Upper lobe of left lung (tissue), 6 donors: Measurements from ENCODE around the gene MOV10L1. TPM values are rescaled to one million over a fixed set of nuclear protein-coding genes. Genes with fewer than 3 reads are reported as not detected.

Experiments
- ATAC-seq, 2 donors: fragments of 200-7000 bp; cut with Tn5 transposase; one replicate each; pipeline ENCODE4 v1.9.1; 2022; ENCODE audit warnings: mild to moderate bottlenecking in 2 of 2, moderate library complexity in 2 of 2; ENCODE audit not compliant: low FRiP score in 2 of 2
- DNase-seq, 2 donors: peaks; one replicate each; pipeline ENCODE4 v3.0.0-alpha.2; 2019 to 2020
- H3K27ac ChIP-seq, 4 donors: fragments of 200-600 bp; sonication (generic); one replicate each; pipeline ENCODE4 v1.5.1; 2016 to 2019
- H3K27me3 ChIP-seq, 4 donors: fragments of 200-600 bp; sonication (generic); one replicate each; pipeline ENCODE4 v1.5.1; 2017 to 2019
- H3K36me3 ChIP-seq, 4 donors: fragments of 200-600 bp; sonication (generic); one replicate each; pipeline ENCODE4 v1.5.1; 2016 to 2019
- H3K4me1 ChIP-seq, 4 donors: fragments of 200-600 bp; sonication (generic); one replicate each; pipeline ENCODE4 v1.5.1; 2018 to 2019
- H3K4me3 ChIP-seq, 4 donors: fragments of 200-600 bp; sonication (generic); one replicate each; pipeline ENCODE4 v1.5.1; 2017 to 2019; ENCODE audit warnings: mild to moderate bottlenecking in 2 of 4, moderate library complexity in 1 of 4
- H3K9me3 ChIP-seq, 4 donors: fragments of 200-600 bp; sonication (generic); one replicate each; pipeline ENCODE4 v1.5.1; 2018 to 2019
- CTCF ChIP-seq, 6 experiments: fragments of 450-650 bp in 4 of 6; fragments of 200-600 bp in 2 of 6; sonication (generic) in 2 of 6; IDR thresholded peaks; one replicate each; pipeline ENCODE4 v1.5.1; 2016 to 2019; ENCODE audit warnings: antibody characterized with exemption in 6 of 6
- EP300 ChIP-seq, 4 donors: sonication (generic); formaldehyde crosslinking; IDR thresholded peaks; one replicate each; pipeline ENCODE4 v1.5.1; 2017; ENCODE audit warnings: antibody characterized with exemption in 4 of 4, control low read depth in 2 of 4
- POLR2A ChIP-seq, 4 donors: fragments of 450-650 bp; IDR thresholded peaks; one replicate each; pipeline ENCODE4 v1.5.1; 2016 to 2017; ENCODE audit warnings: antibody characterized with exemption in 4 of 4, mild to moderate bottlenecking in 2 of 4
- POLR2AphosphoS5 ChIP-seq, 2 donors: sonication (generic); formaldehyde crosslinking; IDR thresholded peaks; one replicate each; pipeline ENCODE4 v1.5.1; 2017; ENCODE audit warnings: antibody characterized with exemption in 2 of 2
- WGBS, 2 donors: methylation state at CpG; one replicate each; pipeline ENCODE4 v1.1.5; 2017 to 2018; 5-methylcytosine and 5-hydroxymethylcytosine counted together
- total RNA-seq, 6 donors: library from RNA; depleted of rRNA in 4 of 6; stranded (reverse); fragments of >200 nt in 4 of 6; gene quantifications; one replicate each; pipeline versions ENCODE4 v1.1.0 to v1.2.1, GENCODE V29; 2016 to 2021
- donor health status: DM: no; HTN: no; CAD: no; lungs with moderate emphysema.
- donor health status: DM: no; HTN: yes; CAD: no; lungs with severe emphysema.

The MOV10L1 gene
- total RNA-seq, 6 donors from 2014 or later = 0.47 to 3.1 (median 1.8) TPM; not detected in 1

DNA sequence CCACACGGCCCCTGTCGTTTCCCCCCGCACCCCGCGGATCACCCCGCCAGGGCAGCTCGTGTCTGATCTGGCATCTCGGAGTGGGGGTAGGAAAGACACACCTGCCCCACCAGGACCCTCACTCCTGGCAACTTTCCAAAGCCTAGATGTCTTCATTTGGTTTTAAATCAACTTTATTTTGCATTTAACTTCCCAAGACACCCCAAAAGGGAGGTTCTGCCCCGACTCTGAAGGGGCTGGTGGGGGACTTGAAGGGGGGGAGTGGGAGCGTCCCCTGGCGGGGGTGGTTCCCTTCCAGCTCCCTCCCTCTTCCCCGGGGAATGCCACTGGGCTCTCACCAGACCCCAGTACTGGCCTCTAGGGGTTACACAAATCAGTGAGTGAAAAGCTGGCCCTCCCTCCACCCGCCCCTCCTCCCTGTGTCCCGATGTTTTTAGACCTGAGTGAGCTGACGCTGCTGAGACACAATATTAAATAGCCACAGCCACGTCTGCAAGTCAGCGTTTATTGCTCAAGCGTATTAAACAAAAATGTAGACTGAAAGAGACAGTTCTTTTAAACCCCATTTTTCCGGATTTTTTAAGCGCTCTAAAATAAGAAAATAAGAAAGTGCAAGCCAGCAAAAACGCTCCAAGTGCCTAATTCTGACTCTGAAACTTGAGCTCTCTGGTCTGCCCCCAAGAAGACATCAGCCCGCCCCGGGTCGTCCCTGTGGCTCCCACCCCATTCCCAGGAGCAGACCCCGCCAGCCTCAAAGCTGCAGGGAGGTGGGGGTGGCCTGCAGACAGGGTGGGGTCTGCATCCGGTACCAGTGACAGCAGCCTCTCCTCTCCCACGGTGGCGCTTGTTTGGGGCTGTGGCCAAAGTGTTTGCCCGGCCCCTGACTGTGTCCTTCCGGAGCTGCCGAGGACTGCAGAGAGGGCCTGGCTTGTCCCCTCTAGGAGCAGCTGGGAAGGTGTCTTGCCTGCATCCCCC is 30.6 kb upstream of the MOV10L1 start:
- H3K9me3 ChIP-seq = no peaks in the 10 kb centered on the region
- DNase-seq = no peak
- peaks cover 9 to 37% (median 15%) of the 10 kb centered on the region in 4 donors for H3K4me1 ChIP-seq
- 19 to 26% methylated on average over 17 to 25 of the region's 31 CpGs for WGBS, 2 donors
- peaks cover 0 to 11% (median 5%) of the 10 kb centered on the region in 4 donors for H3K27me3 ChIP-seq
- TF ChIP-seq POLR2A (IDR thresholded peaks at IDR 0.05) (no peak), EP300 (IDR thresholded peaks at IDR 0.05) (no peak), POLR2AphosphoS5 (IDR thresholded peaks at IDR 0.05) (no peak), CTCF (IDR thresholded peaks at IDR 0.05) (no peak)
- H3K27ac ChIP-seq = no peak overlapping the region
- no peaks in the 10 kb centered on the region for H3K36me3 ChIP-seq
- no peak for ATAC-seq
- H3K4me3 ChIP-seq = peak overlapping the region in 3 of 4 donors; percentile 2 to 33 (median 2)

GRCh38 chr22:50059881-50060262 is 29.9 kb upstream of the MOV10L1 start:
- H3K27ac ChIP-seq = no peak overlapping the region
- H3K36me3 ChIP-seq = no peaks in the 10 kb centered on the region
- DNase-seq (no peak), ATAC-seq (no peak)
- TF ChIP-seq POLR2A (IDR thresholded peaks at IDR 0.05) = no peak
- no peak for TF ChIP-seq POLR2AphosphoS5 (IDR thresholded peaks at IDR 0.05)
- no peak for TF ChIP-seq CTCF (IDR thresholded peaks at IDR 0.05)
- TF ChIP-seq EP300 (IDR thresholded peaks at IDR 0.05) = no peak
- WGBS, 2 donors = 81 to 91% methylated on average over 7 of the region's 7 CpGs
- H3K27me3 ChIP-seq = peaks cover 0 to 11% (median 5%) of the 10 kb centered on the region in 4 donors
- peaks cover 9 to 37% (median 15%) of the 10 kb centered on the region in 4 donors for H3K4me1 ChIP-seq
- H3K4me3 ChIP-seq = peak overlapping the region in 1 of 4 donors; percentile 2
- H3K9me3 ChIP-seq = no peaks in the 10 kb centered on the region

DNA sequence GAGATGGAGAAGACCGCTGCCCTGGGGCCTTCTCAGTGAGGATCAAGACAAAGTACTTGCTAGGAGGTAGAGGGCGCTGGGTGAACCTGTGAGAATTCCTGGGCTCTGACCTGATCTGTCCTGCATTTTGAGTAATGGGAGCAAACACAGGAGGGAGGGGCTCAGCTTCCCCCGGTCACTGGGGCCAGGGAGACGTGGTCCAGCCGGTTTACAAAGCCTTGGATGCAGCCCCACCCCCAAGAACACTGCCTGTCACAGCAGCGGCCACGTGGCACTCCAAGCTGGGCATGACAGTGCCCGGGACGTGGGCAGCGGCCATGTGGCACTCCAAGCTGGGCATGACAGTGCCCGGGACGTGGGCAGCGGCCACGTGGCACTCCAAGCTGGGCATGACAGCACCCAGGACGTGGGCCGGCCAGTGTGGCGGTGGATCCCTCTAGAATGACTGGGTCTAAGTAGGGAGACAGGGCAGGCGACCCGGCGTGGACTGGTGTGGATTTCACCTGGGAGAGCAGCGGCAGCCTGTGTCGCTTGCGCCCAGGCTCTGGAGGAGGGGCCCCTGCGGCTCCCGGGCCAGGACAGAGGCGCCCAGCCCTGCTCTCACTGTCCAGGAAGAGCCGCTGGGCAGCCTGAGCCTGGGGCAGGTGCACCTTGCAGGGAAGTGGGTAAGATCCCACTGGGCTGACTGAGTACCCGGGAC is 29.2 kb upstream of the MOV10L1 start:
- ATAC-seq (peak; percentile 26 to 45), DNase-seq (peak; percentile 40 to 83)
- H3K4me1 ChIP-seq = peaks cover 9 to 37% (median 15%) of the 10 kb centered on the region in 4 donors
- no peak overlapping the region for H3K27ac ChIP-seq
- no peaks in the 10 kb centered on the region for H3K36me3 ChIP-seq
- 66 to 77% methylated on average over 11 to 24 of the region's 28 CpGs for WGBS, 2 donors
- TF ChIP-seq POLR2AphosphoS5 (IDR thresholded peaks at IDR 0.05) (no peak), CTCF (IDR thresholded peaks at IDR 0.05) (no peak), POLR2A (IDR thresholded peaks at IDR 0.05) (no peak), EP300 (IDR thresholded peaks at IDR 0.05) (no peak)
- H3K4me3 ChIP-seq = no peak overlapping the region
- H3K27me3 ChIP-seq = peaks cover 0 to 11% (median 5%) of the 10 kb centered on the region in 4 donors
- H3K9me3 ChIP-seq = no peaks in the 10 kb centered on the region

DNA sequence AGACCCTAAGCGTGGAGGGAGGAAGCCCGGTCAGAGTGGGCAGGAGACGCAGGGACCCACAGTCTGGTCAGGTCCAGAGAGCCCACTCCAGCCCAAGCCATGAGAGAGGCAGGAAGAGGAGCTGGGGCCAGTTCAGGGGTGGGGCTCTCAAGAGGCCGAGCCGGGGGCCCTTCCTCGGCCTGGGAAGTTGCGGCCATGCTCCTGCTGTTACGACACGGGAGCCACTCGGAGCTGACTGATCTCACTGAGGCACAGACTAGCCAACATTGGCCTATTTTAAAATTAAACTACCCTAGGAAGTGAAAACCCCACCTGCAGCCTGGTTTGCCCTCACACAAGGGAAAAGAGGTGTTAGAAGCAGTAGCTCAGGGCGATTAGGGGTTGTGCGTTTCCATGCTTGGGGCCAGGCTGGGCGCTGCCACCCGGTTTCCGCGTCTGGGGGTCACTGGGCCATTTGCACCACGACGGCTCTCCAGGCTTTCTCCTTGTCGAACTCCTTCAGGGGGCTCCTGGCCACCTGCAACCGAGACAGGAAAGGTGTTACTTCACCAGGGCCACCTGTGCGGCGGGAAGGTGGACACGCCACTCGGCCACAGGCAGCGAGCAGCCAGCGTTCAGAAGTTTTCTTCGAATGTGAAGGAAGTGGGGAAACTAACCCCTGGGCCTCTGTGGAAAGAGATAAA is 28.5 kb upstream of the MOV10L1 start:
- 30 to 52% methylated on average over 9 to 24 of the region's 27 CpGs for WGBS, 2 donors
- no peak for TF ChIP-seq POLR2AphosphoS5 (IDR thresholded peaks at IDR 0.05)
- TF ChIP-seq EP300 (IDR thresholded peaks at IDR 0.05) = no peak
- TF ChIP-seq CTCF (IDR thresholded peaks at IDR 0.05) = no peak
- no peak for TF ChIP-seq POLR2A (IDR thresholded peaks at IDR 0.05)
- H3K4me1 ChIP-seq = peaks cover 9 to 37% (median 15%) of the 10 kb centered on the region in 4 donors
- DNase-seq (peak; percentile 59 to 72), ATAC-seq (peak; percentile 4 to 12)
- peaks cover 0 to 11% (median 5%) of the 10 kb centered on the region in 4 donors for H3K27me3 ChIP-seq
- no peak overlapping the region for H3K4me3 ChIP-seq
- no peaks in the 10 kb centered on the region for H3K36me3 ChIP-seq
- no peaks in the 10 kb centered on the region for H3K9me3 ChIP-seq
- no peak overlapping the region for H3K27ac ChIP-seq
